KMS-11 (cell line): ENCODE data around the gene NTN4.

Source experiments
- H2AFZ ChIP-seq: fragments of 200-600 bp; sonication (generic); 2 replicates; pipeline ENCODE4 v1.6.1; 2016; ENCODE audit warnings: antibody characterized with exemption, mixed run types, low read depth
- H3K27ac ChIP-seq: fragments of 200-600 bp; sonication (generic); 2 replicates; pipeline ENCODE4 v1.6.1; 2016; ENCODE audit warnings: mild to moderate bottlenecking, mixed run types
- H3K27me3 ChIP-seq: fragments of 200-600 bp; sonication (generic); 2 replicates; pipeline ENCODE4 v1.6.1; 2017; ENCODE audit warnings: mild to moderate bottlenecking, low read depth, mixed run types, moderate library complexity; ENCODE audit not compliant: insufficient read depth
- H3K36me3 ChIP-seq: fragments of 200-600 bp; sonication (generic); 2 replicates; pipeline ENCODE4 v1.6.1; 2017; ENCODE audit warnings: mild to moderate bottlenecking, mixed run types; ENCODE audit not compliant: insufficient read depth
- H3K4me1 ChIP-seq: fragments of 200-600 bp; sonication (generic); 2 replicates; pipeline ENCODE4 v1.6.1; 2016; ENCODE audit warnings: mild to moderate bottlenecking, low read depth, mixed run types; ENCODE audit not compliant: poor library complexity, severe bottlenecking
- H3K4me2 ChIP-seq: fragments of 200-600 bp; sonication (generic); 2 replicates; pipeline ENCODE4 v1.7.0; 2016; ENCODE audit warnings: mild to moderate bottlenecking, mixed run types
- H3K4me3 ChIP-seq: fragments of 200-600 bp; sonication (generic); IDR thresholded peaks from 2 replicates; pipeline ENCODE4 v1.6.1; 2017; ENCODE audit warnings: low read depth, low read length, mixed read lengths; ENCODE audit not compliant: insufficient read depth
- H3K79me2 ChIP-seq: fragments of 200-600 bp; sonication (generic); 2 replicates; pipeline ENCODE4 v1.6.1; 2016; ENCODE audit warnings: low read depth, mixed run types; ENCODE audit not compliant: insufficient read depth
- H3K9ac ChIP-seq: fragments of 200-600 bp; sonication (generic); 2 replicates; pipeline ENCODE4 v1.6.1; 2016; ENCODE audit warnings: mild to moderate bottlenecking, mixed run types
- H4K20me1 ChIP-seq: fragments of 200-600 bp; sonication (generic); 2 replicates; pipeline ENCODE4 v1.6.1; 2016; ENCODE audit warnings: mild to moderate bottlenecking, mixed run types; ENCODE audit not compliant: insufficient read depth
- TF ChIP-seq, protein P1 (sequence below): fragments of 200-600 bp; sonication (generic); conservative IDR thresholded peaks from 2 replicates; pipeline ENCODE4 v1.6.1; 2017; ENCODE audit warnings: low read depth, mild to moderate bottlenecking, antibody characterized with exemption, low read length, moderate library complexity, mixed read lengths

NTN4 gene

GRCh38 chr12:95733141-95733825 lies 57.3 kb downstream of the NTN4 start:
- Histone ChIP-seq H3K4me2 (no peak overlapping the region), H3K27ac (no peak overlapping the region), H3K9ac (no peak overlapping the region), H4K20me1 (no peaks in the 10 kb centered on the region), H3K4me1 (peaks cover 8% of the 10 kb centered on the region), H3K79me2 (no peaks in the 10 kb centered on the region), H2AFZ (no peak overlapping the region), H3K4me3 (no peak overlapping the region), H3K27me3 (no peaks in the 10 kb centered on the region), H3K36me3 (no peaks in the 10 kb centered on the region)
- TF ChIP-seq, protein P1, sequence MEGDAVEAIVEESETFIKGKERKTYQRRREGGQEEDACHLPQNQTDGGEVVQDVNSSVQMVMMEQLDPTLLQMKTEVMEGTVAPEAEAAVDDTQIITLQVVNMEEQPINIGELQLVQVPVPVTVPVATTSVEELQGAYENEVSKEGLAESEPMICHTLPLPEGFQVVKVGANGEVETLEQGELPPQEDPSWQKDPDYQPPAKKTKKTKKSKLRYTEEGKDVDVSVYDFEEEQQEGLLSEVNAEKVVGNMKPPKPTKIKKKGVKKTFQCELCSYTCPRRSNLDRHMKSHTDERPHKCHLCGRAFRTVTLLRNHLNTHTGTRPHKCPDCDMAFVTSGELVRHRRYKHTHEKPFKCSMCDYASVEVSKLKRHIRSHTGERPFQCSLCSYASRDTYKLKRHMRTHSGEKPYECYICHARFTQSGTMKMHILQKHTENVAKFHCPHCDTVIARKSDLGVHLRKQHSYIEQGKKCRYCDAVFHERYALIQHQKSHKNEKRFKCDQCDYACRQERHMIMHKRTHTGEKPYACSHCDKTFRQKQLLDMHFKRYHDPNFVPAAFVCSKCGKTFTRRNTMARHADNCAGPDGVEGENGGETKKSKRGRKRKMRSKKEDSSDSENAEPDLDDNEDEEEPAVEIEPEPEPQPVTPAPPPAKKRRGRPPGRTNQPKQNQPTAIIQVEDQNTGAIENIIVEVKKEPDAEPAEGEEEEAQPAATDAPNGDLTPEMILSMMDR: no peak

DNA sequence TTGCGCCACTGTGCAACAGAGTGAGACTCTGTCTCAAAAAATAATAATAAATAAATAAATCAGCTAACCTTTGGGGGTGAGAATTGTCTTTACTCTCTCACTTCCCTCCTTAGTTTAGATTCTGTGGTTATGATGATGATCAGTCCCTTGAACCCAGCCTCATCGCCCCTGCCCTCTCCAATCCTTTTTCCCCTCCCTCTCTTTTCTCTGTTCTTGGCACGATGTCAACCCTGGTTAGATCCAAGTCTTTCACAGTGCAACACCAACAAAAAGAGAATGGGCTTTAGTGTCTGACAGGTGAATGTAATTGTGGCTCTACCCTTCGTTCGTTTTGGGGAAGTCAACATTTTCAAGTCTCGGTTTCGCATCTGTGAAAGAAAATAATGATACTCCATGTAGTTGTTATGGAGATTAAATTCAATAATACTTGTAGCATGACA lies 59.0 kb downstream of the NTN4 start:
- no peaks in the 10 kb centered on the region for H3K36me3 ChIP-seq

DNA sequence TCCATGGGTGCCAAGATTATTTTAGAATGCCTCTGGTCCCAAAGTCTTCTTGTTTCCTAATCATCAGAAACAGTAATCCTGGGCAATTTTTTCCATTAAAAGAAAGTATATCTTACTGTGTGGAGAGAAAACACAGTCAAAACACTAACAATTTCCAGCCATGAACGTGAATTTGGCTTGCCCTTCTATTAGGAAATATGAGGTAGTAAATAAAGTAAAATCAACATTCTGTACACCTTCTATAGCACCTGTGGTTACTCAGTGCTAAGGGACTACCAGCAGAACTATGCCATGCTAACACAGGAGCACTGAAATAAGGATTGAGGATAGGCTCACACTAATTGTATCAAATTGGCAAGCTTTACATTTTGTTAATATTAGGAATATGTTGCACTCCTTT lies 60.1 kb downstream of the NTN4 start:
- H3K36me3 ChIP-seq: no peaks in the 10 kb centered on the region

More for the DNA sequence above, 59.0 kb downstream of the NTN4 start:
- Histone ChIP-seq H2AFZ (no peak overlapping the region), H3K9ac (no peak overlapping the region), H3K27me3 (no peaks in the 10 kb centered on the region), H3K79me2 (no peaks in the 10 kb centered on the region), H4K20me1 (no peaks in the 10 kb centered on the region), H3K4me1 (peaks cover 8% of the 10 kb centered on the region), H3K4me3 (no peak overlapping the region), H3K27ac (no peak overlapping the region), H3K4me2 (no peak overlapping the region; the same call in 1 of the 2 replicates)
- TF ChIP-seq, protein P1: no peak

DNA sequence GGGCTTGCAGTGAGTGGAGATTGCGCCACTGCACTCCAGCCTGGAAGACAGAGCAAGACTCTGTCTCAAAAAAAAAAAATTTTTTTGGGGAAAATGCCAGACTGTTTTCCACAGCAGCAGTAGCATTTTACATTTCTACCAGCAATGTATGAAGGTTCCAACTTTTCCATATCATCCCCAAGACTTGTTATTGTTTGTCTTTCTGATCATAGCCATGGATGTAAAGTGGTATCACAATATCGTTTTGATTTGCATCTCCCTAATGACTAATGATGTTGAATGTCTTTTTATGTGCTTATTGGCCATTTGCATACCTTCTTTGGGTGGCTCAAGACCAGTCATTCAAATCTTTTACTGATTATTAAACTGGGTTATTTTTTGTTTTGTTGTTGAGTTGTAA lies 63.7 kb downstream of the NTN4 start:
- H3K36me3 ChIP-seq: no peaks in the 10 kb centered on the region
- no peaks in the 10 kb centered on the region for H3K27me3 ChIP-seq
- H3K79me2 ChIP-seq: no peaks in the 10 kb centered on the region
- no peak overlapping the region for H2AFZ ChIP-seq
- no peaks in the 10 kb centered on the region for H4K20me1 ChIP-seq
- no peak overlapping the region for H3K27ac ChIP-seq
- TF ChIP-seq, protein P1: no peak
- no peak overlapping the region for H3K9ac ChIP-seq
- peaks cover 5% of the 10 kb centered on the region for H3K4me1 ChIP-seq
- no peak overlapping the region for H3K4me2 ChIP-seq
- no peak overlapping the region for H3K4me3 ChIP-seq

More for the DNA sequence above, 60.1 kb downstream of the NTN4 start:
- H3K27me3 ChIP-seq: no peaks in the 10 kb centered on the region
- H3K4me1 ChIP-seq: peaks cover 8% of the 10 kb centered on the region
- H3K27ac ChIP-seq: no peak overlapping the region
- H3K79me2 ChIP-seq: no peaks in the 10 kb centered on the region
- no peak overlapping the region for H2AFZ ChIP-seq
- H3K4me3 ChIP-seq: no peak overlapping the region
- no peak overlapping the region for H3K4me2 ChIP-seq
- TF ChIP-seq, protein P1: no peak
- no peaks in the 10 kb centered on the region for H4K20me1 ChIP-seq
- no peak overlapping the region for H3K9ac ChIP-seq
